ENCODE results near the gene TENM4. TPM values are rescaled to one million over a fixed set of nuclear protein-coding genes. Genes with fewer than 3 reads are reported as not detected.

The TENM4 gene
- total and polyA plus RNA-seq, 2 of the 8 experiments (the other 6 are each of a cell fraction or from before 2014, with no cell fraction given), result 3.5 to 7.2 TPM

GRCh38 chr11:79314906-79315689, 125.7 kb downstream of the TENM4 start:
- Histone ChIP-seq H3K27me3 (replicated peaks in 1 of 4; ENCODE audit: control insufficient read depth in 3 of 4, extremely low read depth in 1 of 4, insufficient read depth in 3 of 4, low read length in 3 of 4) (no peaks in the 10 kb centered on the region), H3K18ac (ENCODE audit: extremely low read depth, low read length) (no peak overlapping the region), H2BK12ac (ENCODE audit: low read depth, low read length) (no peak overlapping the region), H2AFZ (ENCODE audit: low read length) (no peak overlapping the region), H2BK5ac (ENCODE audit: low read depth, low read length) (no peak overlapping the region), H2AK5ac (ENCODE audit: low read depth, low read length) (no peak overlapping the region), H3K4me1 (replicated peaks in 1 of 4; ENCODE audit: control insufficient read depth in 3 of 4, insufficient read depth in 4 of 4, low read length in 3 of 4) (no peaks in the 10 kb centered on the region), H3K4ac (replicated peaks; ENCODE audit: insufficient read length, low read depth, low read length) (no peak overlapping the region), H3K27ac (ENCODE audit: low read depth, low read length) (no peak overlapping the region), H4K20me1 (replicated peaks in 1 of 2; ENCODE audit: control insufficient read depth in 1 of 2, insufficient read depth in 2 of 2, low read length in 2 of 2) (peaks cover 0 to 4% of the 10 kb centered on the region in 2 experiments), H3K23ac (ENCODE audit: insufficient read length) (no peak overlapping the region), H2BK15ac (ENCODE audit: low read length) (no peak overlapping the region), H4K91ac (replicated peaks; ENCODE audit: insufficient read length, low read length) (no peak overlapping the region), H3K79me2 (ENCODE audit: control insufficient read depth in 1 of 2, insufficient read depth in 2 of 2, low read length in 2 of 2) (no peaks in the 10 kb centered on the region), H2BK20ac (ENCODE audit: low read length) (no peak overlapping the region), H4K8ac (ENCODE audit: extremely low read depth, insufficient read depth, low read length) (no peak overlapping the region), H3K56ac (replicated peaks; ENCODE audit: insufficient read length, low read depth, low read length) (no peak overlapping the region), H4K5ac (ENCODE audit: insufficient read length, low read depth, low read length) (no peak overlapping the region), H3K4me2 (ENCODE audit: insufficient read depth in 1 of 2, low read depth in 2 of 2, low read length in 2 of 2) (no peak overlapping the region), H3K14ac (ENCODE audit: insufficient read length) (no peak overlapping the region), H3K36me3 (ENCODE audit: control insufficient read depth in 2 of 4, insufficient read depth in 4 of 4, low read length in 3 of 4) (no peaks in the 10 kb centered on the region), H3K4me3 (ENCODE audit: extremely low read depth in 1 of 4, insufficient read depth in 2 of 4, low read depth in 3 of 4, low read length in 4 of 4) (no peak overlapping the region), H3K9me3 (ENCODE audit: insufficient read depth in 2 of 2, low read depth in 1 of 2, low read length in 1 of 2) (no peaks in the 10 kb centered on the region), H3K79me1 (ENCODE audit: low read depth, low read length) (no peaks in the 10 kb centered on the region), H3K23me2 (ENCODE audit: low read depth, low read length) (no peaks in the 10 kb centered on the region), H3K9ac (replicated peaks in 1 of 4; ENCODE audit: extremely low read depth in 1 of 4, low read depth in 3 of 4, low read length in 3 of 4) (no peak overlapping the region), H2BK120ac (replicated peaks; ENCODE audit: low read depth, low read length) (no peak overlapping the region)
- TF ChIP-seq BRCA1 (IDR thresholded peaks at IDR 0.05; ENCODE audit: low read depth, low read length) (no peak), SIN3A (conservative IDR thresholded peaks at IDR 0.05 in 1 of 2, IDR thresholded peaks at IDR 0.05 in 1 of 2; ENCODE audit: low read depth in 1 of 2, low read length in 2 of 2) (peak; percentile 65 to 87; a peak in 2 of 4 replicates), MAX (IDR thresholded peaks at IDR 0.05) (peak; percentile 58; the same call in 1 of the 2 replicates), SRF (IDR thresholded peaks at IDR 0.05; ENCODE audit: low read depth, low read length) (no peak), SAP30 (IDR thresholded peaks at IDR 0.05; ENCODE audit: insufficient read depth, insufficient replicate concordance, low read length) (peak; percentile 53)
- DNase-seq (ENCODE audit: low read depth in 1 of 2, low spot score in 2 of 2) (peak; percentile 17 to 56), FAIRE-seq (peak; percentile 63)
- ChIA-PET POLR2A (ENCODE audit: partially characterized antibody) (interaction anchor here (1.1 kb wide), 1 partner anchor 14 kb away, joined by 3 read pairs; no protein-coding TSS in a partner anchor), CTCF (ENCODE audit: partially characterized antibody) (interaction anchor here (1.0 to 1.3 kb wide), 4 partner anchors 9 to 215 kb away, joined by 3 to 5 read pairs (median 3); no protein-coding TSS in a partner anchor)
- 77% methylated on average over 8 of the region's 8 CpGs; no CpG with 5 or more reads in 1 of the 2 experiments for WGBS, 2 experiments (ENCODE audit: extremely low coverage in 1 of 2, insufficient coverage in 1 of 2, insufficient read length in 1 of 2, insufficient replicate concordance in 2 of 2, low coverage in 1 of 2, low lambda C conversion rate in 2 of 2, missing lambda C conversion rate in 1 of 2)
